Mammary epithelial cell (primary cell): ENCODE results near the gene NOL3.

Experiments used
- CTCF ChIP-seq, 2 donors: IDR thresholded peaks in 1 of 2; conservative IDR thresholded peaks in 1 of 2; 2 replicates each; pipeline ENCODE4 v1.5.1; 2011 to 2012; ENCODE audit warnings: inconsistent platforms in 2 of 2, low read length in 2 of 2, mild to moderate bottlenecking in 2 of 2, control low read depth in 1 of 2, low read depth in 1 of 2; ENCODE audit not compliant: insufficient read depth in 1 of 2; ENCODE audit errors: extremely low read depth in 1 of 2
- EZH2 ChIP-seq: IDR thresholded peaks from 2 replicates; pipeline ENCODE4 v1.6.1; 2012; ENCODE audit warnings: low read length, inconsistent platforms, borderline replicate concordance

GRCh38 chr16:67174706-67175231, 4.4 kb downstream of the NOL3 start:
- TF ChIP-seq CTCF (conservative IDR thresholded peaks at IDR 0.05 in 1 of 2, IDR thresholded peaks at IDR 0.05 in 1 of 2; ENCODE audit: extremely low read depth in 1 of 2, insufficient read depth in 1 of 2, low read depth in 1 of 2, low read length in 2 of 2) (no peak), EZH2 (no peak)
